T-helper 1 cell treated with Interleukin-12 subunit alpha and Interleukin-12 subunit beta and Interleukin-4 antibody, amounts not matched to agents 30 μg/mL and 1 μg/mL, for 36 hours (primary cell): ENCODE results near the gene SH3PXD2A.

ENCODE experiments used
- H3K27ac Mint-ChIP-seq: one replicate; pipeline ENCODE4 v1.8.0; 2021; ENCODE audit warnings: mild to moderate bottlenecking, mixed read lengths
- H3K27me3 Mint-ChIP-seq: one replicate; pipeline ENCODE4 v1.8.0; 2021; ENCODE audit warnings: low read depth, mixed read lengths
- H3K36me3 Mint-ChIP-seq: one replicate; pipeline ENCODE4 v1.8.0; 2021; ENCODE audit warnings: low read depth, mixed read lengths
- H3K4me1 Mint-ChIP-seq: one replicate; pipeline ENCODE4 v1.8.0; 2021; ENCODE audit warnings: low read depth, mixed read lengths
- H3K4me3 Mint-ChIP-seq: one replicate; pipeline ENCODE4 v1.8.0; 2021; ENCODE audit warnings: mild to moderate bottlenecking, moderate library complexity, mixed read lengths
- H3K9me3 Mint-ChIP-seq: one replicate; pipeline ENCODE4 v1.8.0; 2021; ENCODE audit warnings: mixed read lengths

The SH3PXD2A gene

DNA sequence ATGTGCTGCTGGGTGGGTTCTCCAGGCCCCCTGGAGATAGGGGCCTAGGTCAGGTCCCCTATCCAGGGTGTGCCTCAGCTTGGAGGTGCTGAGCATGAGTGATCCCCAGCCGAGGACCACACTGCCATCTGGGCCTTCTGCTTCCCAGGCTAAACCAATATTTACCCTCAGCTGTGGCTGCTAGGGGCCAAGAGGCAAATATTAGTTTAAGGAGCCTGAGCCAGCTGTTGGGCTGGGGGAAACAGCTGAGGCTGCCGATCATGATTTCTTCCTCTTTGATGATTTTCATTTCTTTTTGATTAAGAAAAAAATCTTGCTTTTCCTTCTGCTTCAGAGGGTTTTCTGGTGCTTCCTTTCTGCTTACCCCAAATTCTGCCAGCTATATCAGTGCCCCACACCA, 278.5 kb downstream of the SH3PXD2A start:
- Mint-ChIP-seq H3K4me3 (no peak overlapping the region), H3K27ac (no peak overlapping the region), H3K27me3 (no peaks in the 10 kb centered on the region), H3K9me3 (no peaks in the 10 kb centered on the region), H3K36me3 (no peaks in the 10 kb centered on the region), H3K4me1 (peaks cover 2% of the 10 kb centered on the region)

DNA sequence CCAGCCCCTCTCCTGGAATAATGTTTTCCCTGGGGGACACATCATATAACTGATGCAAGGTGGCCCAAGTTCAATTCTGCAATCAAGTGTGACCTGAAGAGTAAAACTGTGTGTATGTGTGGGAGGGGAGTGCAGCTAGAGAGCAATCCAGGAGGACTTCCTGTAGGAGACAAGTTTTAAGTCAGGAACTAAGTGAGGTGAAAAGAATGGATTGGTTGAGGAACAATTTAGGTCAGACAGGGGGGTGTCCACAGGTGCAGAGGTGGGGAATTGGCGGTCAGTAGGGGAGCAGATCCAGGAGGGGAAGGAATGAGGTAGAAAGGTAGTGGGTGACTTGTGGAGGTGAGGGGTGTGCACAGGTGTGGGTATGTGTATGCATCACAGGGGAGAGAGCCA, 279.3 kb downstream of the SH3PXD2A start:
- H3K27ac Mint-ChIP-seq = no peak overlapping the region
- H3K27me3 Mint-ChIP-seq = no peaks in the 10 kb centered on the region
- no peaks in the 10 kb centered on the region for H3K4me1 Mint-ChIP-seq
- H3K4me3 Mint-ChIP-seq = no peak overlapping the region
- H3K36me3 Mint-ChIP-seq = no peaks in the 10 kb centered on the region
- H3K9me3 Mint-ChIP-seq = no peaks in the 10 kb centered on the region

DNA sequence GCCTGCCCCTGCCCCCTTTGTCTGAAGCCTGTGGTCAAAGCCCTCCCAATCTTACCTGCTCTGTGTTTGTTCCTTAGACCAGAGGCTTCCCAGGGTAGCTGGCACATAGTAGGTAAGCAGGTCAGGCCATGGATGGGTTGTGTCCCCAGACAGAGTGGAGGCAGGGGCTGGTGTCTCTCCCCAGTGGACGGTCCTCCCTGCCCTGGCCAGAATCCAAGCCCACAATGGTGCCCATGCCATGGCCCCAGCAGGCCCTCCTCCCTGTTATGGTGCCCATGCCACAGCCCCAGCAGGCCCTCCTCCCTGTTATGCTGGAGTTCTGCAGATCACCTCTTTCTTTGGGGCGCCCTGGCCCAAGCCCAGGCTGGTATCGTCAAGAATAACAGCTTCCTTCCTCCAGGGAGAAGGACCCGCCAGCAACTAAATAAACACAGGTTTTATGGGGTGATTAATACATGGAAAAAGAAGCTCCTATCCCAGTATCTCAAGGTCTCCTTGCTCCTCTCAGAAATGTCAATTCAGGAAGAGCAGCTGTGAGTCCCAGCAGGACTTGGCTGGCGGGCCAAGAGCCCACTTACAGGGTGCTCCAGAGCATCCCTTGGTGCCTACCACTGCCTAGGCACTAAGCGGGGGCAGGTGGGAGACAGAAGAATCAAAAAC, 279.8 kb downstream of the SH3PXD2A start:
- H3K27ac Mint-ChIP-seq = no peak overlapping the region
- H3K27me3 Mint-ChIP-seq = no peaks in the 10 kb centered on the region
- no peak overlapping the region for H3K4me3 Mint-ChIP-seq
- H3K4me1 Mint-ChIP-seq = no peaks in the 10 kb centered on the region
- no peaks in the 10 kb centered on the region for H3K9me3 Mint-ChIP-seq
- no peaks in the 10 kb centered on the region for H3K36me3 Mint-ChIP-seq

- H3K9me3 Mint-ChIP-seq = no peaks in the 10 kb centered on the region
- H3K4me1 Mint-ChIP-seq = no peaks in the 10 kb centered on the region
- no peak overlapping the region for H3K27ac Mint-ChIP-seq
- H3K36me3 Mint-ChIP-seq = no peaks in the 10 kb centered on the region
- H3K27me3 Mint-ChIP-seq = no peaks in the 10 kb centered on the region
- no peak overlapping the region for H3K4me3 Mint-ChIP-seq
Measured at GRCh38 chr10:103574097-103575061, 281.0 kb downstream of the SH3PXD2A start.

DNA sequence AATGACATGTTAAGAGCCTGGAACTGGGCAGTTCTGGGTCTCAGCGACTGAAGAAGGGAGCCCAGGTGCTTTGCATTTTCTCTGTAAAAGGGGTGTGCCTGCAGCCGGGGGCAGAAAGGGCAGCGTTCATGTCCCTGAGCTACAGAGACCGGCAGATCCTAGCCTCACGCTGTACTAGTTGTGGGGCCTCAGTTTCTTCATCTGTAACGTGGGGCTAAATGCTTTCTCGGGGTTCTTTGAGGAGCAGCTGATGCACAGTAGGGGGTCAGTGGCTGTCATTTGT, 282.2 kb downstream of the SH3PXD2A start:
- Mint-ChIP-seq H3K9me3 (no peaks in the 10 kb centered on the region), H3K4me3 (no peak overlapping the region), H3K36me3 (no peaks in the 10 kb centered on the region), H3K4me1 (no peaks in the 10 kb centered on the region), H3K27ac (no peak overlapping the region), H3K27me3 (no peaks in the 10 kb centered on the region)

DNA sequence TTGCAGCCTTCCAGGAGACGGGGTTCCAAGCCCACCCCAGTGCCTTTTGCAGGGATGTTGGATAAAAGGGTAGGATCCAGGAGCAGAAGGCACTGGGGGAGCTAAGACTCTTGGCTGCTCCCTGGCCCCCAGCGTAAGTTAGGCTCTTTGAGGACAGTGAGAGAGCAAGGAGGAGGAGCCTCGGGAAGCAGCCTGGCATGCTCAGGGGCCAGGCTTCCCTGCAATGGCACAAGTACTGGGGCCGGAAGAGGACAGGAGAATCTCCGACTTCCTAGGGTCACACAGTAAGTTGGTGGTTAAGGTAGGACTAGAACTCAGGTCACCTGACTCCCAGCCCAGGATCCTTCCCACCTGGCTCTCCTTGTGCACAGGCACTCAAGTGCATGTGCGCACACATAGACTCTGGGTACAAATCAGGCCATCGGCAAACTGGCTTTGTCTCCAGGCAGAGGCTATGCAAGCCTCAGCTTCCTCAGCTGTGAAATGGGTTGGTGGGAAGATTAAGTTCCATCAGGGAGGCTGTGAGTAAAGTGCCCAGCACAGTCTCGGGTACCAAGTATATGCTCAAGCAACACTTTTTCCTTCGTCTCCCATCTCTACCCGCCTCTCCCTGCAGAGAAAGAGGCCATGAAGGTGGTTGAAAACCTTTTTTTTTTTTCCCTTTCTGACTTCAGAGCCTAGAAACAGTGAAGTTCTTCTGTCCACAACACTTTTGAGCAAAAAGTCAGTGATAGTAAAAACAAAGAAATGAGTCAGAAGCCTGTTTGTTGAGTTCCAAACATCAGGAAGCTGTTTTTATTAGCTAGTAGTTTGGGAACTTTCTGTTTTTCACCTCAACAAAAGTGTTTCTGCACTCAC, 282.8 kb downstream of the SH3PXD2A start:
- no peak overlapping the region for H3K4me3 Mint-ChIP-seq
- no peaks in the 10 kb centered on the region for H3K4me1 Mint-ChIP-seq
- H3K27me3 Mint-ChIP-seq = no peaks in the 10 kb centered on the region
- no peaks in the 10 kb centered on the region for H3K36me3 Mint-ChIP-seq
- no peak overlapping the region for H3K27ac Mint-ChIP-seq
- no peaks in the 10 kb centered on the region for H3K9me3 Mint-ChIP-seq

DNA sequence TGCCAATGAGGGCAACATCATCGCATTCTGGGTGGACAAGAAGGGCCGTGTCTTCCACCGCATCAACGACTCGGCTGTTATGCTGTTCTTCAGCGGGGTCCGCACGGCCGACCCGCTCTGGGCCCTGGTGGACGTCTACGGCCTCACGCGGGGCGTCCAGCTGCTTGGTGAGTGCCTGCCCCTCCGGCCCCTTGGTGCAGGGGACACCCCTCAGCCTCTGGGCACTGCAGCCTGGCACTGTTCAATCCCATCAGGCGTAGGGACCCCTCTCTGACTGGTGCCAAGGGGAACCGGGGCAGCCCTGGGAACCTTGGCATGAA, 283.8 kb downstream of the SH3PXD2A start:
- no peak overlapping the region for H3K27ac Mint-ChIP-seq
- no peaks in the 10 kb centered on the region for H3K9me3 Mint-ChIP-seq
- H3K27me3 Mint-ChIP-seq = no peaks in the 10 kb centered on the region
- no peaks in the 10 kb centered on the region for H3K4me1 Mint-ChIP-seq
- no peaks in the 10 kb centered on the region for H3K36me3 Mint-ChIP-seq
- no peak overlapping the region for H3K4me3 Mint-ChIP-seq

DNA sequence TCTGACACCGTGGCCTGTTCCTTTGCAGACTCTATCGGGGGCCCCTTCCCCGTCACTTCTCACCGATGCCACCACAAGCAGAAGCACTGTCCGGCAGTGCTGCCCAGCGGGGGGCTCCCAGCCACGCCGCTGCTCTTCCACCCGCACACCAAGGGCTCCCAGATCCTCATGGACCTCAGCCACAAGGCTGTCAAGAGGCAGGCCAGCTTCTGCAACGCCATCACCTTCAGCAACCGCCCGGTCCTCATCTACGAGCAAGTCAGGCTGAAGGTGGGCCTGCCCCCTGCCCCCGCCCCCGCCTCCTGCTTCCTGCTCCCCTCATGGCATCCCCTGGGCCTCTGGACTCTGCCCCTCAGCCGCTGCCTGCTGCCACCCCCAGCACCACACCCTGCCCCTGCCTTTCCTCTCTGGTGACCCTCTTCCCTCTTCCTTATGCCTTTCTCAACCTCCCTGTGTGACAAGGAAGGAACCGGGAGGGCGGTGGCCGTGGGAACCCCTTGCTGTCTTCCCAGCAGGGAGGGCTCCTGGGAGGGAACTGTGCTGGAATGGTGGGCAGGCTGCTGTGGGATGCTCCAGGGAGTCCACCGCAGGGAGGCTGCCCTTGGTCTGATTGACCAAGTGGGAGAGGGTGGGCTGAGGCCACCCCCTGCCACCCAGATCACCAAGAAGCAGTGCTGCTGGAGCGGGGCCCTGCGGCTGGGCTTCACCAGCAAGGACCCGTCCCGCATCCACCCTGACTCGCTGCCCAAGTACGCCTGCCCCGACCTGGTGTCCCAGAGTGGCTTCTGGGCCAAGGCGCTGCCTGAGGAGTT, 284.3 kb downstream of the SH3PXD2A start:
- no peaks in the 10 kb centered on the region for H3K4me1 Mint-ChIP-seq
- H3K9me3 Mint-ChIP-seq = no peaks in the 10 kb centered on the region
- H3K27me3 Mint-ChIP-seq = no peaks in the 10 kb centered on the region
- H3K4me3 Mint-ChIP-seq = no peak overlapping the region
- no peaks in the 10 kb centered on the region for H3K36me3 Mint-ChIP-seq
- no peak overlapping the region for H3K27ac Mint-ChIP-seq

DNA sequence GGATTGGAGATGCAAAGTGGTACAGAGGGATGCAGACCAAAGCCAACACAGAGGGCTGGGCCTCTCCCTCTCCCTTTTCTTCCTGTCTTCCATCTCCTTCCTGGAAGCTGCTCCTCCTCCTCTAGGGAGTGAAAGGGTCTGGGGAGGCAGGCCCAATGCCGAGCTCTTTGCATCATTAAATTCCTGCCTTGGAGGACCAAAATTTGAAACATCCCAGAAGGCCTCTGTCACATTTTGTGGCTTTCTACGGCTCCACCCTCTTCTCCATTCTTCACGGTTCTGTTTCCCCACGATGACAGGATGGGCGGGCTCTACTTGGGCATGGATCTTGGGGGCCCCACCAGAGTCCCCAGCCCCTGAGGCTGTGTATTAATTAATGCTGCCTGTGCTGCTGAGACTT, 285.5 kb downstream of the SH3PXD2A start:
- no peak overlapping the region for H3K27ac Mint-ChIP-seq
- H3K27me3 Mint-ChIP-seq = no peaks in the 10 kb centered on the region
- H3K36me3 Mint-ChIP-seq = no peaks in the 10 kb centered on the region
- H3K9me3 Mint-ChIP-seq = no peaks in the 10 kb centered on the region
- H3K4me1 Mint-ChIP-seq = no peaks in the 10 kb centered on the region
- no peak overlapping the region for H3K4me3 Mint-ChIP-seq

DNA sequence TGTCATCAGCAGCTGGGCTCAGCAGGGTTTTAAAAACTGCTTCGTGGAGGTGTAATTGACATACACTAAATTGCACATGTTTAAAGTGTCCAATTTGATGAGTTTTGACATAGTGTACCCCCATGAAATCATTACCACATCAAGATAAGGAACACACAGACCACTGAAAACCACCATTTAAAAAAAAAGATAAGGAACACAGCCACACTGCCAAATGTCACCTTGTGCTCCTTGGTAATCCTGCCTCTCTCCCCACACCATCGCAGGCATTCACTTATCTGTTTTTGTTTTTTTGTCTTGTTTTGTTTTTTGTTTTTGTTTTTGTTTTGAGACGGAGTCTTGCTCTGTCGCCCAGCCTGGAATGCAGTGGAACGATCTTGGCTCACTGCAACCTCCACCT, 286.9 kb downstream of the SH3PXD2A start:
- no peaks in the 10 kb centered on the region for H3K9me3 Mint-ChIP-seq

GRCh38 chr10:103566536-103566935, 288.8 kb downstream of the SH3PXD2A start:
- H3K4me1 Mint-ChIP-seq = no peaks in the 10 kb centered on the region
- H3K27ac Mint-ChIP-seq = no peak overlapping the region
- no peaks in the 10 kb centered on the region for H3K9me3 Mint-ChIP-seq
- H3K27me3 Mint-ChIP-seq = no peaks in the 10 kb centered on the region
- H3K36me3 Mint-ChIP-seq = no peaks in the 10 kb centered on the region
- H3K4me3 Mint-ChIP-seq = no peak overlapping the region

More for the DNA sequence above, 286.9 kb downstream of the SH3PXD2A start:
- Mint-ChIP-seq H3K4me3 (no peak overlapping the region), H3K36me3 (no peaks in the 10 kb centered on the region), H3K27ac (no peak overlapping the region), H3K4me1 (no peaks in the 10 kb centered on the region), H3K27me3 (no peaks in the 10 kb centered on the region)

- Mint-ChIP-seq H3K4me3 (no peak overlapping the region), H3K4me1 (no peaks in the 10 kb centered on the region), H3K27me3 (peaks cover 5% of the 10 kb centered on the region), H3K9me3 (no peaks in the 10 kb centered on the region), H3K36me3 (no peaks in the 10 kb centered on the region), H3K27ac (no peak overlapping the region)
Measured at GRCh38 chr10:103564776-103565520, 290.4 kb downstream of the SH3PXD2A start.

DNA sequence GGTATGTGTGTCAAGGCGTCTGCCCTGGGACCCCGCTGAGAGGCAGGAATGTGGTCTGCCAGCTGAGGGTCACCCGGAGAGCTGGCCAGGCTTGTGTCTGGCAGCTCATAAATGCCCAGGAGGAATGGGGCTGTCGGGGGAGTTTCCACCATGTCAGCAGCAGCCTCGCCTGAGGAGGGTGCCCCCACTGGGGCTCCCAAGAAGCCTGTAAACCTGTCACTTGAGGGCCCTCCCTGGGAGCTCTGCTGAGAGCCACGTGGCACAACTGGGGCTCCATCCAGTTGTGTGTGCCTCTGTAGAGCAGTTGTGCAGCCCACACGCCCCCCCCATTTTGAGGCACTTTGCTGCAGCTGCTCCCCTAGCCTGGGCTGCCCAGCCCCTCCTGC, 291.3 kb downstream of the SH3PXD2A start:
- H3K4me1 Mint-ChIP-seq = no peaks in the 10 kb centered on the region
- no peak overlapping the region for H3K4me3 Mint-ChIP-seq
- H3K27me3 Mint-ChIP-seq = peaks cover 5% of the 10 kb centered on the region
- no peak overlapping the region for H3K27ac Mint-ChIP-seq
- H3K9me3 Mint-ChIP-seq = no peaks in the 10 kb centered on the region
- H3K36me3 Mint-ChIP-seq = no peaks in the 10 kb centered on the region
